Naive B cell (primary cell): ENCODE results near the gene GPR137. TPM values are rescaled to one million over a fixed set of nuclear protein-coding genes. Genes with fewer than 3 reads are reported as not detected.
"Not testable (repeated sequence)": the region's sequence is repeated elsewhere in the genome, so short reads cannot be mapped to it uniquely, and the experiment has no call there.

Source experiments
- ATAC-seq, 2 donors: fragments of 150-1000 bp; cut with Tn5 transposase; 2 replicates each; pipeline ENCODE4 v1.10.0; 2021; ENCODE audit warnings: low read depth in 2 of 2, mild to moderate bottlenecking in 2 of 2, moderate library complexity in 2 of 2
- DNase-seq: peaks from one replicate; pipeline ENCODE4 v3.0.0; 2022
- H3K27ac Mint-ChIP-seq, 6 donors: one replicate each; pipeline ENCODE4 v1.8.0; 2020 to 2022; ENCODE audit warnings: mild to moderate bottlenecking in 6 of 6, mixed read lengths in 6 of 6, moderate library complexity in 5 of 6, inconsistent platforms in 2 of 6
- H3K27me3 Mint-ChIP-seq, 3 donors: one replicate each; pipeline ENCODE4 v1.8.0; 2021 to 2022; ENCODE audit warnings: mixed read lengths in 3 of 3, mild to moderate bottlenecking in 1 of 3
- H3K36me3 Mint-ChIP-seq, 2 donors: one replicate each; pipeline ENCODE4 v1.8.0; 2020 to 2022; ENCODE audit warnings: mixed read lengths in 2 of 2, inconsistent platforms in 1 of 2, mild to moderate bottlenecking in 1 of 2
- H3K4me1 Mint-ChIP-seq, 3 donors: one replicate each; pipeline ENCODE4 v1.8.0; 2020 to 2022; ENCODE audit warnings: mixed read lengths in 3 of 3, inconsistent platforms in 1 of 3, mild to moderate bottlenecking in 1 of 3, moderate library complexity in 1 of 3
- H3K4me3 Mint-ChIP-seq, 8 donors: one replicate each; pipeline ENCODE4 v1.8.0; 2020 to 2022; ENCODE audit warnings: mild to moderate bottlenecking in 8 of 8, mixed read lengths in 8 of 8, moderate library complexity in 8 of 8, inconsistent platforms in 2 of 8
- H3K9me3 Mint-ChIP-seq, 7 donors: one replicate each; pipeline ENCODE4 v1.8.0; 2020 to 2022; ENCODE audit warnings: mixed read lengths in 7 of 7, mild to moderate bottlenecking in 5 of 7, inconsistent platforms in 2 of 7, moderate library complexity in 1 of 7
- polyA plus RNA-seq, 6 donors: library from polyadenylated mRNA; unstranded; fragments of 300-500 nt; fragmentation: Illumina TruSeq; gene quantifications; one replicate each; pipeline ENCODE4 v1.2.3, GENCODE V29; 2021; ENCODE audit warnings: low read depth in 6 of 6

The GPR137 gene
- polyA plus RNA-seq, 6 donors from 2014 or later = 17.3 to 35.5 (median 21.0) TPM

- no peak for ATAC-seq
- Mint-ChIP-seq H3K36me3 (no peaks in the 10 kb centered on the region), H3K4me3 (peak overlapping the region; percentile 85 to 95 (median 90)), H3K27me3 (no peaks in the 10 kb centered on the region), H3K9me3 (no peaks in the 10 kb centered on the region), H3K4me1 (peaks cover 35 to 69% (median 49%) of the 10 kb centered on the region in 3 donors), H3K27ac (peak overlapping the region; percentile 80 to 95 (median 92))
- DNase-seq = peak; percentile 48
Measured at GRCh38 chr11:64245401-64245796, 40.2 kb upstream of the GPR137 start.

- H3K9me3 Mint-ChIP-seq = no peaks in the 10 kb centered on the region
- peak; percentile 50 for DNase-seq
- H3K27me3 Mint-ChIP-seq = no peaks in the 10 kb centered on the region
- ATAC-seq = no peak
- peaks cover 34 to 70% (median 45%) of the 10 kb centered on the region in 3 donors for H3K4me1 Mint-ChIP-seq
- peak overlapping the region; percentile 85 to 95 (median 90) for H3K4me3 Mint-ChIP-seq
- no peaks in the 10 kb centered on the region for H3K36me3 Mint-ChIP-seq
- peak overlapping the region; percentile 89 to 96 (median 94) for H3K27ac Mint-ChIP-seq
Measured at GRCh38 chr11:64245797-64246620, 39.6 kb upstream of the GPR137 start.

- peaks cover 29 to 67% (median 42%) of the 10 kb centered on the region in 3 donors for H3K4me1 Mint-ChIP-seq
- peak overlapping the region; percentile 85 to 94 (median 92) for H3K4me3 Mint-ChIP-seq
- H3K27ac Mint-ChIP-seq = peak overlapping the region in 2 of 6 donors; percentile 90 to 91
- H3K36me3 Mint-ChIP-seq, H3K9me3 Mint-ChIP-seq, H3K27me3 Mint-ChIP-seq, DNase-seq: not testable (repeated sequence)
- peak; percentile 20 to 24 for ATAC-seq
Measured at GRCh38 chr11:64246621-64246870, 39.1 kb upstream of the GPR137 start.

DNA sequence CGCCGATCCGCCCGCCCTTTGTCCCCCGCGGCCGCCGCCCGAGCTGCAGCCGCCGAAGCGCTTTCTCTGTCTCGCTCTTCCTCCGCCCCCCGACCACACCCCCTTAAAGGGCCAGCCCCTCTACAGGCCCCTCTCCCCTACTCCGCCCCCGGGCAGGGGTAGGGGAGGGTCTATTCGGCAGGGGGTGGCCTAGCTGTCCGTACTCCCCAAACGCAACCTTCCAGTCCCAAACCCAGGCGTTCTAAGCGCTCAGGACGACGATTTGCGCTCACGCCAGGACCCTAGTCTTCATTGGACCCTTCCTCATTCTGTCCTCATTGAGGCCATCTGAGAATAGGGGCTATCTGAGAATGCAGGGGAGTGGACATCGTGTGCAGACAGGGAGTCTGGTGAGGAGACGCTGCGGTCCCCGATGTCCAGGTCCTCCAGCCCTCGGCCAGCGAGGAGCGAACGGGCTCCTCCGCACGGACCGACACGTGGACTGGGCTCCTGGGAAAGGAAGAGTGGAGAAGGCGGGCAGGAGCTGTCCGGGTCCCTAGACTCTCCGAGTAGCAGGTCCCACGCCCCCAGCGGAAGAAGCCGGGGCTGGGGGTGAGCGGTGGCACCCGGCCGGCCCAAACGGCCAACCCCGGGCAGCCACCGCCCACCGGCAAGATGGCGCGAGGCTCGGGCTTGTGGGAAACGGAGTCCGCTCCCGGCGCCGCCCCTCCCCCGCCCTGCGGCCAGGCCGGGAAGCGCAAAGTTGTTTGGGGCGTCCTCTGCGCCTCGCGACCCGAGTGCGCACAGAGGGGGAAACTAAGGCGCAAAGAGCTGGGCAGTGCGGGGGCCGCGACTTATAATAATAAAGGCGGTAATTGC is 38.5 kb upstream of the GPR137 start, which contains the start of gene PPP1R14B:
TSS of gene PPP1R14B (minus strand) at position 73 of the 858 bp plus-strand sequence. CDS start 270 bp downstream, outside the sequence.
- peak within 1 kb of the TSS; percentile 85 to 95 (median 92) for H3K4me3 Mint-ChIP-seq
- no peaks in the 10 kb centered on the region for H3K9me3 Mint-ChIP-seq
- H3K27ac Mint-ChIP-seq = peak within 1 kb of the TSS; percentile 89 to 96 (median 94)
- H3K36me3 Mint-ChIP-seq = no peaks in the 10 kb centered on the region
- H3K4me1 Mint-ChIP-seq = peaks cover 32 to 68% (median 47%) of the 10 kb centered on the region in 3 donors
- peak; percentile 69 to 71 for ATAC-seq
- H3K27me3 Mint-ChIP-seq = no peaks in the 10 kb centered on the region
- peak; percentile 81 for DNase-seq

DNA sequence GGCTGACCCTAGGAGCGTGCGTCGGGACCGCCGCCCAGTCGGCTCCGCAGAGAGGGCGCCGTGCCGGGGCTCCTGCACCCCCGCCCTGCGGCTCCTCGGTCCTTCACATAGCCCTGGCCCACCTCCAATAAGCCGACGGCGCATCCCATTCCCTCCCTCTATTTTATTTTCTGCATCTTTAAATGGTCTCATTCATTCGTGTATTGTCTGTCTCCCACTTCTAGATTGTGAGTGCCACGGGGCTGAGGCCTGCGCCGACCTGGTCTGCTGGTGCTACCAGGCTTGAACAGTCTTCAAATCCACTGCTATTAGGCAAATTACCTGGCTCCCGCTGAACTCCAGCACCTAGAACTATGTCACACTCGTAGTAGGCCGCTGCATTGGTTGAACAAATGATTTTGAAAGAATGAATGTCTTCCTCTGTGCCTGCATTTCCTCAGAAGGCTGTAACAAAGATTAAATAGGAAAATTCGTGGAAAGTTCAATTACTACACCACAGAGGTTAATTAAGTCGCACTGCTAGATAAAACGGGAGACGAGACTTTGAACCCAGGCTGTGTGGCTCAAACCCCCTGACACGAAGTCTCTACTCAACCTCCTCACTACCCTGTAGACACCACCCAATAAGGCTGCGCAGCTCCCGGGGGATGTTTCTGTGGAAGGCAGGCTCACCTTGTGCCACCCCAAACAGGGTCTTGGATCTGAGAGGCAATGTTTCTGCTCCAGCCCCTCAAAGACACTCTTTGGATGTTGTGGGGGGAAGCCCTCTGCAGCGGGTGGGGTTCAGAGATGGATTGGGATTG is 37.7 kb upstream of the GPR137 start:
- peak overlapping the region in 4 of 6 donors; percentile 26 to 90 (median 84) for H3K27ac Mint-ChIP-seq
- peaks cover 36 to 64% (median 45%) of the 10 kb centered on the region in 3 donors for H3K4me1 Mint-ChIP-seq
- H3K9me3 Mint-ChIP-seq = no peaks in the 10 kb centered on the region
- no peaks in the 10 kb centered on the region for H3K27me3 Mint-ChIP-seq
- DNase-seq (no peak), ATAC-seq (no peak)
- H3K4me3 Mint-ChIP-seq = peak overlapping the region; percentile 72 to 93 (median 88)
- H3K36me3 Mint-ChIP-seq = no peaks in the 10 kb centered on the region

DNA sequence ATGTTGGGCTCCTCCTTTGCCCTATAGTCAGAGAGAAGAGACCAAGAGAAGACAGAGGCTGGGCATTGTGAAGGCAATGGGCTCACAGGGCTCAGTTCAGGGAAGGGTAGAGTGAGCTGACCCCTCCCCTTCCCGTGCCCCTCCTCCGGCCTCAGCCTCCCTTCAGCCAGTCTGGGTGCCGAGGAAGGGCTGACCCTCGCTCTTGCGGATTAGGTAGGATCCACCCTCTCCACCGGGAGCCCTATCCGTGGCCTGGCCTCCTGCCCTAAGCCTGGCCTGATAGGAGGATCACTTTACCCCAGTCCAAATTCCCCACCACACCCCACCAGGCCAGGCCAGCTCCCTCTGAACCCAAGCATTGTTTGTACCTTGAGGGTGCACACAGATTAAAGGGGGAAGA is 37.1 kb upstream of the GPR137 start:
- Mint-ChIP-seq H3K27ac (no peak overlapping the region), H3K36me3 (no peaks in the 10 kb centered on the region), H3K9me3 (no peaks in the 10 kb centered on the region), H3K4me1 (peaks cover 31 to 57% (median 42%) of the 10 kb centered on the region in 3 donors), H3K27me3 (no peaks in the 10 kb centered on the region), H3K4me3 (peak overlapping the region in 6 of 8 donors; percentile 34 to 93 (median 88))
- ATAC-seq = no peak
- DNase-seq = no peak

- peak overlapping the region in 1 of 6 donors; percentile 83 for H3K27ac Mint-ChIP-seq
- no peaks in the 10 kb centered on the region for H3K27me3 Mint-ChIP-seq
- H3K4me3 Mint-ChIP-seq = peak overlapping the region in 5 of 8 donors; percentile 19 to 93 (median 62)
- no peak for ATAC-seq
- no peak for DNase-seq
- no peaks in the 10 kb centered on the region for H3K9me3 Mint-ChIP-seq
- no peaks in the 10 kb centered on the region for H3K36me3 Mint-ChIP-seq
- H3K4me1 Mint-ChIP-seq = peaks cover 31 to 53% (median 40%) of the 10 kb centered on the region in 3 donors
Measured at GRCh38 chr11:64249038-64249437, 36.6 kb upstream of the GPR137 start.

DNA sequence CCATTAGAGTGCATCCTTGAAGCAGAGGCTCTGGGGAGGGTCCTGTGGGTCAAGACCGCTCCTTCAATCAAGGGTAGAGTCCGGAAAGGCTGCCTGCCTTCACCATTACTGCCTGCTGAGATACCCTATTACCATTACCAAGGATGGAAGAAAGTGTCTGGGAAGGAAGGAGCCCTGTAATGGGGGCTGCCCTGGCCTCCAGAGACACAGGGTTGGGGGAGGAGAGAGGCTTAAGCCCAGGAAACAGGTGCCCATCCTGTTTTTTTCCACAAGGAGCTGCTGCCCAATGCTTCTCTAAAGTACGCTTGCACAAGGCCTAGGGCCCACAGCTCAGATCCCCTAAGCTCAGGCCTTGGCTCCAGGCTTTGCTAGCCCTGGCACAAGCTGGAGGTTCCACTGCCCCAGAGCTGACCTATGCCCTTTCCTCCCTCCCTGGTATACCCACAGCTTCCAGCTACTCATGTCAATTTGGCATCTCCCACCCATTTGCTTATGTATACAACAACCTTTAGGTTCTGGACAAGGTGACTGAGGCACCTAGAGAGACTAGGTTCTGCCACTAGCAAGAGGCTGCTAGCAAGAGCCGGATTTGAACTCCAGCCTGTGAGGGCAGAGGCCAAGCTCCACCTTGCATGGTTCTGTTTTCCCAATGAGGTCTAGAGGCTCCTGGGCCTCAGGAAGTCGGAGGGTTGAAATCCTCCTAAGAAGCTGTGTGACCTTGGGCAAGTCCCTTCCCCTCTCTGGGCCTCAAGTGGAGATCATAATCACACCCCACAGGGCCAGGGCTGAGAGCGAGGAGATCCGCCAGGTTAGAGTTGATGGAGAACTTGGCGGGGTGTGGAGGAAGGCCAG is 35.9 kb upstream of the GPR137 start:
- peak overlapping the region; percentile 47 to 90 (median 52) for H3K4me3 Mint-ChIP-seq
- no peaks in the 10 kb centered on the region for H3K36me3 Mint-ChIP-seq
- peaks cover 31 to 52% (median 37%) of the 10 kb centered on the region in 3 donors for H3K4me1 Mint-ChIP-seq
- DNase-seq (no peak), ATAC-seq (no peak)
- peak overlapping the region in 4 of 6 donors; percentile 38 to 89 (median 71) for H3K27ac Mint-ChIP-seq
- no peaks in the 10 kb centered on the region for H3K27me3 Mint-ChIP-seq
- H3K9me3 Mint-ChIP-seq = no peaks in the 10 kb centered on the region

- Mint-ChIP-seq H3K4me3 (peak overlapping the region; percentile 60 to 92 (median 86)), H3K4me1 (peaks cover 30 to 46% (median 31%) of the 10 kb centered on the region in 3 donors), H3K9me3 (no peaks in the 10 kb centered on the region), H3K27ac (peak overlapping the region in 1 of 6 donors; percentile 79), H3K27me3 (no peaks in the 10 kb centered on the region), H3K36me3 (no peaks in the 10 kb centered on the region)
- DNase-seq (no peak), ATAC-seq (no peak)
Measured at GRCh38 chr11:64250415-64251015, 35.1 kb upstream of the GPR137 start.

DNA sequence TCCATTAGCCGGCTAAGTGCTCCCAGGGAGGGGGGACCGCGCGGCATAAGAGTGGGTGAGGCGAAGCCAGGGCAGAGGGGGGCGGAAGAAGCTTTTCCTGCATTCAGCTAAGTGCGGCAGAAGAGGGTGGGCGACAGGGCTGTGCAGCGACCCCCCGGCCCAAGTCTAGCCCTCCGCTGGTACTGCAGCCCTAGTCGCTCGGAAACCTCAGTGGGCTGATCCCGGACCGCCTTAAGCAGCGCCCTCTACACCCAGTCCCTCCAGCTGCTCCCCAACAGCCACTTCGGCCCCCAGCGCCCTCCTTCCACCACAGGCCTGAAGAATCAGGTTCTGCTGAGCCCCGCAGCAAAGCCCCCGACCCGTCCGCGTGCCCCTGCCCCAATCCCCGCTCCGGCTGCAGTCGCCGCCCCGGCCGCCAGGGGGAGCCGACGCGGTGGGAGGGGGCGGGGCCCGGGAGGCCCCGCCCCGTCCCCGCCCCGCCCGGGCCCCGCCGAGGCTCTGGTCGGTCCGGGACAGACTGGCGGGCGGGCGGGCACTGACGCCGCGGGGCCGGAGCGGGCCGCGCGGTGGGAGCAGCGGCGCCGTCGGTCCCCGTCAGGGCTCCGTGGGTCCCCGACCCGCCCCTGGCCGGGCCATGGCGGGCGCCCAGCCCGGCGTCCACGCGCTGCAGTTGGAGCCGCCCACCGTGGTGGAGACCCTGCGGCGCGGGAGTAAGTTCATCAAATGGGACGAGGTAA is 34.5 kb upstream of the GPR137 start, which contains the start of gene PLCB3:
TSS of gene PLCB3 (plus strand) at position 515 of the 737 bp plus-strand sequence. CDS start at position 635, 120 bp downstream.
- Mint-ChIP-seq H3K4me1 (peaks cover 25 to 40% (median 25%) of the 10 kb centered on the region in 3 donors), H3K27ac (peak within 1 kb of the TSS; percentile 14 to 94 (median 78)), H3K4me3 (peak within 1 kb of the TSS; percentile 85 to 94 (median 90)), H3K27me3 (no peaks in the 10 kb centered on the region), H3K36me3 (no peaks in the 10 kb centered on the region), H3K9me3 (no peaks in the 10 kb centered on the region)
- DNase-seq = peak; percentile 62
- peak; percentile 54 to 56 for ATAC-seq

- Mint-ChIP-seq H3K4me1 (peaks cover 24 to 39% (median 25%) of the 10 kb centered on the region in 3 donors), H3K27ac (peak overlapping the region in 4 of 6 donors; percentile 72 to 94 (median 82)), H3K36me3 (no peaks in the 10 kb centered on the region), H3K4me3 (peak overlapping the region; percentile 83 to 94 (median 89)), H3K27me3 (no peaks in the 10 kb centered on the region), H3K9me3 (no peaks in the 10 kb centered on the region)
- DNase-seq (no peak), ATAC-seq (no peak)
Measured at GRCh38 chr11:64251753-64252002, 34.0 kb upstream of the GPR137 start.
